ENCODE data around the gene PDHX.

The PDHX gene

GRCh38 chr11:34921156-34921555 lies 4.7 kb downstream of the PDHX start:
- Mint-ChIP-seq H3K4me3 (no peak overlapping the region), H3K27me3 (no peaks in the 10 kb centered on the region), H3K9me3 (no peaks in the 10 kb centered on the region), H3K27ac (no peak overlapping the region), H3K36me3 (ENCODE audit: low read depth) (peaks cover 25% of the 10 kb centered on the region), H3K4me1 (ENCODE audit: low read depth) (peaks cover 36% of the 10 kb centered on the region)
- intact Hi-C loops (cut with micrococcal nuclease): loop anchor here (10.0 kb wide), 1 partner anchor 244 kb away; no protein-coding TSS in a partner anchor

GRCh38 chr11:34924714-34925113 lies 8.3 kb downstream of the PDHX start:
- Mint-ChIP-seq H3K27ac (no peak overlapping the region), H3K9me3 (no peaks in the 10 kb centered on the region), H3K4me3 (no peak overlapping the region), H3K36me3 (ENCODE audit: low read depth) (peaks cover 19% of the 10 kb centered on the region), H3K4me1 (ENCODE audit: low read depth) (peaks cover 28% of the 10 kb centered on the region), H3K27me3 (no peaks in the 10 kb centered on the region)
- intact Hi-C loops (cut with micrococcal nuclease): loop anchor here (10.0 kb wide), 1 partner anchor 240 kb away; no protein-coding TSS in a partner anchor

GRCh38 chr11:34926101-34926830 lies 9.8 kb downstream of the PDHX start:
- Mint-ChIP-seq H3K9me3 (no peaks in the 10 kb centered on the region), H3K4me3 (no peak overlapping the region), H3K36me3 (ENCODE audit: low read depth) (peaks cover 15% of the 10 kb centered on the region), H3K4me1 (ENCODE audit: low read depth) (peaks cover 33% of the 10 kb centered on the region), H3K27ac (no peak overlapping the region), H3K27me3 (no peaks in the 10 kb centered on the region)
- intact Hi-C loops (cut with micrococcal nuclease): loop anchor here (1.0 to 10.0 kb wide), 3 partner anchors 239 to 559 kb away; no protein-coding TSS in a partner anchor

- Mint-ChIP-seq H3K4me3 (no peak overlapping the region), H3K4me1 (ENCODE audit: low read depth) (peaks cover 33% of the 10 kb centered on the region), H3K27ac (no peak overlapping the region), H3K27me3 (no peaks in the 10 kb centered on the region), H3K36me3 (ENCODE audit: low read depth) (peaks cover 18% of the 10 kb centered on the region), H3K9me3 (no peaks in the 10 kb centered on the region)
- intact Hi-C loops (cut with micrococcal nuclease): loop anchor here (1.0 to 10.0 kb wide), 3 partner anchors 238 to 559 kb away; no protein-coding TSS in a partner anchor
Observed at GRCh38 chr11:34926831-34927132, 10.4 kb downstream of the PDHX start.

GRCh38 chr11:34928268-34928959 lies 12.0 kb downstream of the PDHX start:
- H3K4me3 Mint-ChIP-seq: no peak overlapping the region
- H3K4me1 Mint-ChIP-seq (ENCODE audit: low read depth): peaks cover 33% of the 10 kb centered on the region
- intact Hi-C loops (cut with micrococcal nuclease): loop anchor here (10.0 kb wide), 1 partner anchor 236 kb away; no protein-coding TSS in a partner anchor
- H3K9me3 Mint-ChIP-seq: no peaks in the 10 kb centered on the region
- H3K27ac Mint-ChIP-seq: no peak overlapping the region
- H3K36me3 Mint-ChIP-seq (ENCODE audit: low read depth): peaks cover 29% of the 10 kb centered on the region
- H3K27me3 Mint-ChIP-seq: no peaks in the 10 kb centered on the region

GRCh38 chr11:34928960-34929680 lies 12.7 kb downstream of the PDHX start:
- peaks cover 28% of the 10 kb centered on the region for H3K4me1 Mint-ChIP-seq (ENCODE audit: low read depth)
- H3K4me3 Mint-ChIP-seq: no peak overlapping the region
- H3K9me3 Mint-ChIP-seq: no peaks in the 10 kb centered on the region
- H3K27ac Mint-ChIP-seq: no peak overlapping the region
- intact Hi-C loops (cut with micrococcal nuclease): loop anchor here (10.0 kb wide), 1 partner anchor 236 kb away; no protein-coding TSS in a partner anchor
- H3K27me3 Mint-ChIP-seq: no peaks in the 10 kb centered on the region
- peaks cover 32% of the 10 kb centered on the region for H3K36me3 Mint-ChIP-seq (ENCODE audit: low read depth)

GRCh38 chr11:34929794-34930763 lies 13.7 kb downstream of the PDHX start:
- H3K4me3 Mint-ChIP-seq: no peak overlapping the region
- no peak overlapping the region for H3K27ac Mint-ChIP-seq
- peaks cover 22% of the 10 kb centered on the region for H3K4me1 Mint-ChIP-seq (ENCODE audit: low read depth)
- intact Hi-C loops (cut with micrococcal nuclease): loop anchor here (10.0 kb wide), 1 partner anchor 235 kb away; no protein-coding TSS in a partner anchor
- H3K36me3 Mint-ChIP-seq (ENCODE audit: low read depth): peaks cover 35% of the 10 kb centered on the region
- H3K9me3 Mint-ChIP-seq: no peaks in the 10 kb centered on the region
- H3K27me3 Mint-ChIP-seq: no peaks in the 10 kb centered on the region

GRCh38 chr11:34936945-34937629 lies 20.7 kb downstream of the PDHX start:
- Mint-ChIP-seq H3K4me3 (no peak overlapping the region), H3K9me3 (no peaks in the 10 kb centered on the region), H3K27ac (no peak overlapping the region), H3K4me1 (ENCODE audit: low read depth) (peaks cover 18% of the 10 kb centered on the region), H3K36me3 (ENCODE audit: low read depth) (peaks cover 53% of the 10 kb centered on the region), H3K27me3 (no peaks in the 10 kb centered on the region)
- intact Hi-C loops (cut with micrococcal nuclease): no loop called here

- intact Hi-C loops (cut with micrococcal nuclease): no loop called here
- Mint-ChIP-seq H3K4me1 (ENCODE audit: low read depth) (peaks cover 18% of the 10 kb centered on the region), H3K27me3 (no peaks in the 10 kb centered on the region), H3K9me3 (no peaks in the 10 kb centered on the region), H3K36me3 (ENCODE audit: low read depth) (peaks cover 45% of the 10 kb centered on the region), H3K4me3 (no peak overlapping the region), H3K27ac (no peak overlapping the region)
Observed at GRCh38 chr11:34938611-34939010, 22.2 kb downstream of the PDHX start.

GRCh38 chr11:34940026-34940677 lies 23.7 kb downstream of the PDHX start:
- peaks cover 51% of the 10 kb centered on the region for H3K36me3 Mint-ChIP-seq (ENCODE audit: low read depth)

GRCh38 chr11:34941688-34942087 lies 25.3 kb downstream of the PDHX start:
- Mint-ChIP-seq H3K4me1 (ENCODE audit: low read depth) (peaks cover 16% of the 10 kb centered on the region), H3K36me3 (ENCODE audit: low read depth) (peaks cover 51% of the 10 kb centered on the region), H3K27me3 (no peaks in the 10 kb centered on the region), H3K27ac (no peak overlapping the region), H3K9me3 (no peaks in the 10 kb centered on the region), H3K4me3 (no peak overlapping the region)
- intact Hi-C loops (cut with micrococcal nuclease): no loop called here

More at GRCh38 chr11:34940026-34940677, 23.7 kb downstream of the PDHX start:
- peaks cover 18% of the 10 kb centered on the region for H3K4me1 Mint-ChIP-seq (ENCODE audit: low read depth)
- no peak overlapping the region for H3K27ac Mint-ChIP-seq
- no peaks in the 10 kb centered on the region for H3K27me3 Mint-ChIP-seq
- no peak overlapping the region for H3K4me3 Mint-ChIP-seq
- intact Hi-C loops (cut with micrococcal nuclease): no loop called here
- H3K9me3 Mint-ChIP-seq: no peaks in the 10 kb centered on the region

GRCh38 chr11:34944692-34945091 lies 28.3 kb downstream of the PDHX start:
- intact Hi-C loops (cut with micrococcal nuclease): no loop called here
- Mint-ChIP-seq H3K36me3 (ENCODE audit: low read depth) (peaks cover 42% of the 10 kb centered on the region), H3K4me1 (ENCODE audit: low read depth) (peaks cover 10% of the 10 kb centered on the region), H3K27ac (no peak overlapping the region), H3K9me3 (no peaks in the 10 kb centered on the region), H3K4me3 (no peak overlapping the region), H3K27me3 (no peaks in the 10 kb centered on the region)
